Measurements from ENCODE around the gene MTMR10.

DNA sequence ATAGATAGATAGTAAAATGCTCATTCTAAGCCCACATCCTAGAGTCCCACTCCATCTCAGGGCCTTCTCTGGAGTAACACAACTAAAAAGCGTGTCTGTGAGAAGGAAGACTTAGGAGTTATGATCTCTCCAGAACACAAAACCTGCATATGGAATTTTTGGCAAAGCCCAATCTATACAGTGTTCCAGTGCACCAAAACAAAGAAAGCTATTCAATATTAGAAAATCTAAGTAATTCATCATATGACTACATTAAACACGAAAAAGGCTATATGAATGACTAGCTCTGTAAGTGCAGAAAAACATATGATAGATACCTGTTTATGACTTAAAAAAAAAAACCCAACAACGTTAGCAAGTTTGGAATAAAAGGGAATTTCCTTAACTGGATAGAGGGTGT lies 27.7 kb downstream of the MTMR10 start:
- TF ChIP-seq, protein P1, sequence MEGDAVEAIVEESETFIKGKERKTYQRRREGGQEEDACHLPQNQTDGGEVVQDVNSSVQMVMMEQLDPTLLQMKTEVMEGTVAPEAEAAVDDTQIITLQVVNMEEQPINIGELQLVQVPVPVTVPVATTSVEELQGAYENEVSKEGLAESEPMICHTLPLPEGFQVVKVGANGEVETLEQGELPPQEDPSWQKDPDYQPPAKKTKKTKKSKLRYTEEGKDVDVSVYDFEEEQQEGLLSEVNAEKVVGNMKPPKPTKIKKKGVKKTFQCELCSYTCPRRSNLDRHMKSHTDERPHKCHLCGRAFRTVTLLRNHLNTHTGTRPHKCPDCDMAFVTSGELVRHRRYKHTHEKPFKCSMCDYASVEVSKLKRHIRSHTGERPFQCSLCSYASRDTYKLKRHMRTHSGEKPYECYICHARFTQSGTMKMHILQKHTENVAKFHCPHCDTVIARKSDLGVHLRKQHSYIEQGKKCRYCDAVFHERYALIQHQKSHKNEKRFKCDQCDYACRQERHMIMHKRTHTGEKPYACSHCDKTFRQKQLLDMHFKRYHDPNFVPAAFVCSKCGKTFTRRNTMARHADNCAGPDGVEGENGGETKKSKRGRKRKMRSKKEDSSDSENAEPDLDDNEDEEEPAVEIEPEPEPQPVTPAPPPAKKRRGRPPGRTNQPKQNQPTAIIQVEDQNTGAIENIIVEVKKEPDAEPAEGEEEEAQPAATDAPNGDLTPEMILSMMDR (IDR thresholded peaks at IDR 0.05), result no peak
- TF ChIP-seq POLR2AphosphoS5 (IDR thresholded peaks at IDR 0.05) (no peak), POLR2A (IDR thresholded peaks at IDR 0.05) (no peak), EP300 (IDR thresholded peaks at IDR 0.05) (no peak)

All from suprapubic skin (tissue), 4 donors.